Breast epithelium (tissue), 3 donors: ENCODE results near the gene IMPG1.

Experiments used
- CTCF ChIP-seq, 3 donors: fragments of 450-650 bp; IDR thresholded peaks; one replicate each; pipeline ENCODE4 v1.5.1; 2016 to 2017; ENCODE audit warnings: antibody characterized with exemption in 3 of 3, mild to moderate bottlenecking in 3 of 3, moderate library complexity in 3 of 3
- POLR2AphosphoS5 ChIP-seq, 3 donors: sonication (generic); formaldehyde crosslinking; IDR thresholded peaks; one replicate each; pipeline ENCODE4 v1.6.1; 2017; ENCODE audit warnings: antibody characterized with exemption in 3 of 3

GRCh38 chr6:76026101-76026500, 46.4 kb downstream of the IMPG1 start:
- no peak for TF ChIP-seq CTCF (IDR thresholded peaks at IDR 0.05)
- TF ChIP-seq POLR2AphosphoS5 (IDR thresholded peaks at IDR 0.05), result no peak
